ENCODE data around the gene ACBD6.

ACBD6 gene

DNA sequence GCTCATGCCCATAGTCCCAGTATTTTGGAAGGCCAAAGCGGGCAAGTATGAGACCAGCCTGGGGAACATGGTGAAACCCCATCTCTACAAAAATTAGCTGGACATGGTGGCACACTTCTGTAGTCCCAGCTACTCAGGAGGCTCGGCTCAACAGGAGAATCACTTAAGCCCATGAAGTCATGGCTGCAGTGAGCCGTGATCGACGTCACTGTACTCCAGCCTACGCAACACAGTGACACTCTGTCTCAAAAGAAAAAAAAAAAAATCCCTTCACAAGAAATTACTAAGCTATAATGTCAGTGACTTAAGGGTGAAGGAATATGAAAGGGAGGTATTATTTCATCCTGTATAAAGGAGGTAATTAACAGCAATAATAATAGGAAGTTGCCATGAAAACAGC, 99.8 kb downstream of the ACBD6 start:
- no peaks in the 10 kb centered on the region for H3K4me1 ChIP-seq (ENCODE audit: insufficient read depth, low read length)
- H3K9me3 ChIP-seq (ENCODE audit: low read length) = no peaks in the 10 kb centered on the region
- H3K9ac ChIP-seq (ENCODE audit: low read length) = no peak overlapping the region
- H3K27ac ChIP-seq (ENCODE audit: low read depth, low read length) = no peak overlapping the region
- no peaks in the 10 kb centered on the region for H3K36me3 ChIP-seq (ENCODE audit: insufficient read depth, low read length)
- H3K27me3 ChIP-seq (ENCODE audit: control insufficient read depth in 1 of 2, insufficient read depth in 2 of 2, low read length in 2 of 2) = no peaks in the 10 kb centered on the region
- no peak overlapping the region for H3K4me3 ChIP-seq (ENCODE audit: low read depth in 1 of 2, low read length in 2 of 2)

- Histone ChIP-seq H3K27ac (ENCODE audit: low read depth, low read length) (no peak overlapping the region), H3K9ac (ENCODE audit: low read length) (no peak overlapping the region), H3K4me3 (ENCODE audit: low read depth in 1 of 2, low read length in 2 of 2) (no peak overlapping the region), H3K27me3 (ENCODE audit: control insufficient read depth in 1 of 2, insufficient read depth in 2 of 2, low read length in 2 of 2) (no peaks in the 10 kb centered on the region), H3K4me1 (ENCODE audit: insufficient read depth, low read length) (no peaks in the 10 kb centered on the region), H3K36me3 (ENCODE audit: insufficient read depth, low read length) (no peaks in the 10 kb centered on the region), H3K9me3 (ENCODE audit: low read length) (no peaks in the 10 kb centered on the region)
These were observed 100.4 kb downstream of the ACBD6 start for GRCh38 chr1:180402001-180402400.

- Histone ChIP-seq H3K27ac (ENCODE audit: low read depth, low read length) (no peak overlapping the region), H3K4me3 (ENCODE audit: low read depth in 1 of 2, low read length in 2 of 2) (no peak overlapping the region)
These were observed 105.2 kb downstream of the ACBD6 start for GRCh38 chr1:180397175-180397574.

DNA sequence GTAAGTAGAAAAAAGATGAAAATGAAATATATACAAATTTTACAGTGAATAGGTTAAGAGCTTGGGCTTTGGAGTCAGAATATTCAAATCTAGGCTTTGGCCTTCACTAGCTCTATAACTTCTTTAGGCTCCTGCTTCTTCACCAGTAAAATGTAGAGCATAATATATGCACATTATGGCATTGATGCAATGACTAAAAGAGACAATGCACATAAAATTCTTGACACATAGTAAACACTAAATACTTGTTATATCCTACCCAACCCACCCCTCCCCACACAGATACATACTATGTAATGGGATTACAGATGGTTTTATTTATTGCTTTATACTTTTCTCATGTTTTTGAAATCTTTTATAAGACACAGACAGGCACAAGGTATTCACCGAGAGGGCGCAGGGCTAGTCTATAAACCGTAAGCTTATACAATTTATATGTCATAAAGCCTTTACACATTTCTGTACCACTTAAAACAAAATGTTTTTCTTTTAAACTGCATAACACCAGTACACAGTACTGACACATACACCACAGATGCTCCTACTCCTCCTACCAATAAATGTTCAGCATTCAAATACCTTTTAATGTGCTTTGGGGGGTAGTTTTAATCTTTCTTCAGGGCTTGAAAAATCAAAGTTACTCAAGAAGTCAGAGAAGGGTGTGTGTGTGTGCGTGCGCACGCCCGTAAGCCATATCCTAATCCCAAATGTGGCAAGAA, 109.8 kb downstream of the ACBD6 start:
- Histone ChIP-seq H3K4me3 (ENCODE audit: low read depth in 1 of 2, low read length in 2 of 2) (no peak overlapping the region), H3K27me3 (ENCODE audit: control insufficient read depth in 1 of 2, insufficient read depth in 2 of 2, low read length in 2 of 2) (no peaks in the 10 kb centered on the region), H3K9me3 (ENCODE audit: low read length) (no peaks in the 10 kb centered on the region), H3K4me1 (ENCODE audit: insufficient read depth, low read length) (no peaks in the 10 kb centered on the region), H3K36me3 (ENCODE audit: insufficient read depth, low read length) (no peaks in the 10 kb centered on the region), H3K9ac (ENCODE audit: low read length) (no peak overlapping the region), H3K27ac (ENCODE audit: low read depth, low read length) (no peak overlapping the region)

More at GRCh38 chr1:180397175-180397574, 105.2 kb downstream of the ACBD6 start:
- no peak overlapping the region for H3K9ac ChIP-seq (ENCODE audit: low read length)
- no peaks in the 10 kb centered on the region for H3K9me3 ChIP-seq (ENCODE audit: low read length)
- no peaks in the 10 kb centered on the region for H3K27me3 ChIP-seq (ENCODE audit: control insufficient read depth in 1 of 2, insufficient read depth in 2 of 2, low read length in 2 of 2)
- H3K4me1 ChIP-seq (ENCODE audit: insufficient read depth, low read length) = no peaks in the 10 kb centered on the region
- no peaks in the 10 kb centered on the region for H3K36me3 ChIP-seq (ENCODE audit: insufficient read depth, low read length)

DNA sequence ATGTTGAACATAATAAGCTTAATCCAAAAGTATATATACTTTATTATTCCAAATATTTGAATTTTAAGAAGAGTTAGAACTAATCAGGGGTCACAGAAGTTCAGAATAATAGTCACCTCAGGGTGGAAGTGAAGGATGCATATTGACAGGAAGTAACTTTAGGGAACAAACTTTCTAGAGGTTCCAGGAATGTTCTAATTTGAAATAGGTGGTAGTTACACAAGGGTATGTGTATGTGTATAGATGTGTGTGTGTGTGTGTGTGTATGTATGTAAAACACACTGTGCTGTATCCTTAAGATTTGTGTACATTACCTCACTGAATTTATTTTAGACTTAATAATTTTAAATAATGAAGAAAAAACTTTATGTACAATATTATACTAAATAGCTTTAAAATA, 110.4 kb downstream of the ACBD6 start:
- H3K4me1 ChIP-seq (ENCODE audit: insufficient read depth, low read length) = no peaks in the 10 kb centered on the region
- H3K27ac ChIP-seq (ENCODE audit: low read depth, low read length) = no peak overlapping the region
- H3K36me3 ChIP-seq (ENCODE audit: insufficient read depth, low read length) = no peaks in the 10 kb centered on the region
- H3K9ac ChIP-seq (ENCODE audit: low read length) = no peak overlapping the region
- no peaks in the 10 kb centered on the region for H3K27me3 ChIP-seq (ENCODE audit: control insufficient read depth in 1 of 2, insufficient read depth in 2 of 2, low read length in 2 of 2)
- H3K4me3 ChIP-seq (ENCODE audit: low read depth in 1 of 2, low read length in 2 of 2) = no peak overlapping the region
- no peaks in the 10 kb centered on the region for H3K9me3 ChIP-seq (ENCODE audit: low read length)

GRCh38 chr1:180387413-180387812, 115.0 kb downstream of the ACBD6 start:
- H3K9me3 ChIP-seq (ENCODE audit: low read length) = peaks cover 4% of the 10 kb centered on the region
- H3K4me3 ChIP-seq (ENCODE audit: low read depth in 1 of 2, low read length in 2 of 2) = no peak overlapping the region
- no peak overlapping the region for H3K27ac ChIP-seq (ENCODE audit: low read depth, low read length)
- H3K27me3 ChIP-seq (ENCODE audit: control insufficient read depth in 1 of 2, insufficient read depth in 2 of 2, low read length in 2 of 2) = no peaks in the 10 kb centered on the region
- no peak overlapping the region for H3K9ac ChIP-seq (ENCODE audit: low read length)
- no peaks in the 10 kb centered on the region for H3K4me1 ChIP-seq (ENCODE audit: insufficient read depth, low read length)
- H3K36me3 ChIP-seq (ENCODE audit: insufficient read depth, low read length) = no peaks in the 10 kb centered on the region

DNA sequence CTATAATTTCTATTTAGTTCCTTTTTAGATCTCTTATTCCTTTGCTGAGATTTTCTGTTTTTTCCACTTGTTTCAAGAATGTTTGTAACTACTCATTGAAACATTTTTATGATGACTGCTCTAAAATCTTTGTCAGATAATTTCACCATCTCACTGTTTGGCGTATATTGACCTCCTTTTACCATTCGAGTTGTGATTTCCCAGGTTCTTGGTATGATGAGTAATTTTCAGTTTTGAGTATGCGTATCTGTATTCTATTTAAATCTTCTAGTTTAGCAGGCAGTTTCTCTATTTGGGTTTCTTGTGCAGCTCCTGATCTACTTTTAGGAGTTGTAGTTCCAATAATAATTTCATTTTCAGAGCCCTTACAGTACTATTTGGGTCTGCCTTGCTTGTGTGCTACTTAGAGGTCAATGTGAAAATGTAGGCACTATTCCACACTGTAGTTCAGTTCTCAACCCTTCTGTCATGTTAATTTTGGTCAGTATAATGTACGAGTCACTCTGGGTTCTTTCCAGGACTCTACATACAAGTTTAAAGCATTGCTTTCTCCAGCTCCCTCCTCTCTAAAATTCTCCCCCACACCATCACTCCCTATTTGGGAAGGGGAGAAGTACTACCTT, 115.5 kb downstream of the ACBD6 start:
- peaks cover 4% of the 10 kb centered on the region for H3K9me3 ChIP-seq (ENCODE audit: low read length)
- H3K27ac ChIP-seq (ENCODE audit: low read depth, low read length) = no peak overlapping the region
- H3K27me3 ChIP-seq (ENCODE audit: control insufficient read depth in 1 of 2, insufficient read depth in 2 of 2, low read length in 2 of 2) = no peaks in the 10 kb centered on the region
- H3K36me3 ChIP-seq (ENCODE audit: insufficient read depth, low read length) = no peaks in the 10 kb centered on the region
- H3K9ac ChIP-seq (ENCODE audit: low read length) = no peak overlapping the region
- no peaks in the 10 kb centered on the region for H3K4me1 ChIP-seq (ENCODE audit: insufficient read depth, low read length)
- H3K4me3 ChIP-seq (ENCODE audit: low read depth in 1 of 2, low read length in 2 of 2) = no peak overlapping the region

GRCh38 chr1:180385144-180385543, 117.2 kb downstream of the ACBD6 start:
- no peak overlapping the region for H3K9ac ChIP-seq (ENCODE audit: low read length)
- peaks cover 10% of the 10 kb centered on the region for H3K9me3 ChIP-seq (ENCODE audit: low read length)
- H3K27ac ChIP-seq (ENCODE audit: low read depth, low read length) = no peak overlapping the region
- H3K4me1 ChIP-seq (ENCODE audit: insufficient read depth, low read length) = no peaks in the 10 kb centered on the region
- H3K4me3 ChIP-seq (ENCODE audit: low read depth in 1 of 2, low read length in 2 of 2) = no peak overlapping the region
- H3K36me3 ChIP-seq (ENCODE audit: insufficient read depth, low read length) = no peaks in the 10 kb centered on the region
- no peaks in the 10 kb centered on the region for H3K27me3 ChIP-seq (ENCODE audit: control insufficient read depth in 1 of 2, insufficient read depth in 2 of 2, low read length in 2 of 2)

- Histone ChIP-seq H3K27ac (ENCODE audit: low read depth, low read length) (no peak overlapping the region), H3K4me1 (ENCODE audit: insufficient read depth, low read length) (no peaks in the 10 kb centered on the region), H3K27me3 (ENCODE audit: control insufficient read depth in 1 of 2, insufficient read depth in 2 of 2, low read length in 2 of 2) (no peaks in the 10 kb centered on the region), H3K4me3 (ENCODE audit: low read depth in 1 of 2, low read length in 2 of 2) (no peak overlapping the region), H3K9me3 (ENCODE audit: low read length) (peaks cover 14% of the 10 kb centered on the region), H3K9ac (ENCODE audit: low read length) (no peak overlapping the region), H3K36me3 (ENCODE audit: insufficient read depth, low read length) (no peaks in the 10 kb centered on the region)
These were observed 117.9 kb downstream of the ACBD6 start for GRCh38 chr1:180384286-180385005.

GRCh38 chr1:180382326-180383115, 119.9 kb downstream of the ACBD6 start:
- Histone ChIP-seq H3K9me3 (ENCODE audit: low read length) (peaks cover 14% of the 10 kb centered on the region), H3K9ac (ENCODE audit: low read length) (no peak overlapping the region), H3K36me3 (ENCODE audit: insufficient read depth, low read length) (no peaks in the 10 kb centered on the region), H3K4me3 (ENCODE audit: low read depth in 1 of 2, low read length in 2 of 2) (no peak overlapping the region), H3K27me3 (ENCODE audit: control insufficient read depth in 1 of 2, insufficient read depth in 2 of 2, low read length in 2 of 2) (no peaks in the 10 kb centered on the region), H3K4me1 (ENCODE audit: insufficient read depth, low read length) (no peaks in the 10 kb centered on the region), H3K27ac (ENCODE audit: low read depth, low read length) (no peak overlapping the region)

- H3K9ac ChIP-seq (ENCODE audit: low read length) = no peak overlapping the region
- no peak overlapping the region for H3K27ac ChIP-seq (ENCODE audit: low read depth, low read length)
- peaks cover 14% of the 10 kb centered on the region for H3K9me3 ChIP-seq (ENCODE audit: low read length)
- no peaks in the 10 kb centered on the region for H3K36me3 ChIP-seq (ENCODE audit: insufficient read depth, low read length)
- no peaks in the 10 kb centered on the region for H3K4me1 ChIP-seq (ENCODE audit: insufficient read depth, low read length)
- H3K4me3 ChIP-seq (ENCODE audit: low read depth in 1 of 2, low read length in 2 of 2) = no peak overlapping the region
- no peaks in the 10 kb centered on the region for H3K27me3 ChIP-seq (ENCODE audit: control insufficient read depth in 1 of 2, insufficient read depth in 2 of 2, low read length in 2 of 2)
These were observed 121.2 kb downstream of the ACBD6 start for GRCh38 chr1:180381184-180381580.
